A549 (cell line): ENCODE measurements around the gene DNM3. TPM values are rescaled to one million over a fixed set of nuclear protein-coding genes. Genes with fewer than 3 reads are reported as not detected.

ENCODE experiments used
- ATAC-seq, 2 experiments: fragments of 200-7000 bp in 1 of 2; fragments of >200 bp in 1 of 2; cut with Nextera tagmentation in 1 of 2; cut with Tn5 transposase in 1 of 2; 3 replicates each; pipeline versions ENCODE4 v1.8.0 to v1.9.1; 2018 to 2020; ENCODE audit warnings: mild to moderate bottlenecking in 1 of 2, moderate library complexity in 1 of 2
- CTCF ChIA-PET: fragments of 300-600 bp; sonication (Branson Sonifier 250); formaldehyde crosslinking; extraction: SDS; loops from one replicate; lab custom pipeline; 2021; ENCODE audit warnings: antibody characterized with exemption, inconsistent platforms; lab: Yijun Ruan, JAX
- POLR2A ChIA-PET: fragments of 350-600 bp; formaldehyde crosslinking; extraction: SDS; loops from one replicate; lab custom pipeline; 2021; ENCODE audit warnings: antibody characterized with exemption, inconsistent platforms; lab: Yijun Ruan, JAX
- DNase-seq, 2 experiments: peaks; one replicate each; pipeline versions ENCODE4 v3.0.0 to v3.0.0-alpha.2; 2011 to 2016; ENCODE audit warnings: low read depth in 1 of 2, low spot score in 1 of 2
- FAIRE-seq: peaks from 2 replicates; lab custom pipeline; 2011; peaks lifted over from hg19 to GRCh38; lab: Jason Lieb, UNC
- H3K27ac ChIP-seq, 2 experiments: fragments of >200 bp; sonication (Bioruptor Twin); formaldehyde crosslinking; 3 replicates each; pipeline ENCODE4 v1.5.1; 2016 to 2017
- H3K4me1 ChIP-seq: fragments of >200 bp; sonication (Bioruptor Twin); formaldehyde crosslinking; 3 replicates; pipeline ENCODE4 v1.6.1; 2016
- H3K4me2 ChIP-seq: fragments of >200 bp; sonication (Bioruptor Twin); formaldehyde crosslinking; 3 replicates; pipeline ENCODE4 v1.6.1; 2016
- H3K4me3 ChIP-seq: fragments of >200 bp; sonication (Bioruptor Twin); formaldehyde crosslinking; 3 replicates; pipeline ENCODE4 v1.5.1; 2016
- H3K9me3 ChIP-seq: fragments of >200 bp; sonication (Bioruptor Twin); formaldehyde crosslinking; 3 replicates; pipeline ENCODE4 v1.6.1; 2016
- CBX8 ChIP-seq: fragments of 200-600 bp; sonication (generic); IDR thresholded peaks from 2 replicates; pipeline ENCODE4 v1.6.1; 2016
- CHD4 ChIP-seq: fragments of 200-600 bp; sonication (generic); IDR thresholded peaks from 2 replicates; pipeline ENCODE4 v1.6.1; 2016; ENCODE audit warnings: antibody characterized with exemption, mild to moderate bottlenecking, borderline replicate concordance
- CTCF ChIP-seq: fragments of >200 bp; sonication (Bioruptor Twin); formaldehyde crosslinking; IDR thresholded peaks from 3 replicates; pipeline ENCODE4 v1.5.1; 2016
- EHF ChIP-seq: fragments of 250-450 bp; sonication (Bioruptor Pico); IDR thresholded peaks from 2 replicates; pipeline ENCODE4 v1.5.0; 2020; ENCODE audit warnings: mild to moderate bottlenecking
- EHMT2 ChIP-seq: fragments of 200-600 bp; sonication (generic); IDR thresholded peaks from 2 replicates; pipeline ENCODE4 v1.6.1; 2016; ENCODE audit warnings: antibody characterized with exemption, low read depth, mild to moderate bottlenecking, moderate library complexity
- ELK1 ChIP-seq: fragments of 150-350 bp; IDR thresholded peaks from 2 replicates; pipeline ENCODE4 v1.6.1; 2014; ENCODE audit warnings: low read depth, mild to moderate bottlenecking, low read length
- GATA3 ChIP-seq: IDR thresholded peaks from 2 replicates; pipeline ENCODE4 v1.6.1; 2012; ENCODE audit warnings: borderline replicate concordance
- HES2 ChIP-seq: fragments of >200 bp; sonication (Bioruptor Twin); formaldehyde crosslinking; IDR thresholded peaks from 2 replicates; pipeline ENCODE4 v1.6.1; 2016
- HMGXB4 ChIP-seq: fragments of 250-450 bp; sonication (Bioruptor Pico); IDR thresholded peaks from 2 replicates; pipeline ENCODE4 v1.5.0; 2021; ENCODE audit warnings: mild to moderate bottlenecking, moderate library complexity, borderline replicate concordance
- KDM5A ChIP-seq: fragments of 200-600 bp; sonication (generic); IDR thresholded peaks from 2 replicates; pipeline ENCODE4 v1.6.1; 2016; ENCODE audit warnings: antibody characterized with exemption, mild to moderate bottlenecking
- MAX ChIP-seq: IDR thresholded peaks from 2 replicates; pipeline ENCODE4 v1.6.1; 2012
- MAZ ChIP-seq: fragments of 150-350 bp; IDR thresholded peaks from 2 replicates; pipeline ENCODE4 v1.6.1; 2014; ENCODE audit warnings: antibody characterized with exemption, low read depth, low read length, borderline replicate concordance
- PBX3 ChIP-seq: IDR thresholded peaks from 2 replicates; pipeline ENCODE4 v1.6.1; 2012
- POLR2A ChIP-seq: IDR thresholded peaks from 2 replicates; pipeline ENCODE4 v1.6.1; 2012; ENCODE audit warnings: mild to moderate bottlenecking, low read length
- POLR2AphosphoS2 ChIP-seq: conservative IDR thresholded peaks from 2 replicates; pipeline ENCODE4 v1.6.1; 2012; ENCODE audit warnings: low read length, improper control_type of control experiment, inconsistent platforms
- RAD21 ChIP-seq, 2 experiments: fragments of >200 bp in 1 of 2; sonication (Bioruptor Twin) in 1 of 2; formaldehyde crosslinking in 1 of 2; IDR thresholded peaks in 1 of 2; conservative IDR thresholded peaks in 1 of 2; 2 replicates in 1 of 2; 3 replicates in 1 of 2; pipeline ENCODE4 v1.6.1; 2012 to 2018; ENCODE audit warnings: inconsistent platforms in 1 of 2
- RARB ChIP-seq: fragments of 250-450 bp; sonication (Bioruptor Pico); IDR thresholded peaks from 2 replicates; pipeline ENCODE4 v1.8.0; 2021; ENCODE audit warnings: mild to moderate bottlenecking, moderate library complexity
- SMC3 ChIP-seq: fragments of >200 bp; sonication (Bioruptor Twin); formaldehyde crosslinking; IDR thresholded peaks from 3 replicates; pipeline ENCODE4 v1.6.1; 2018; ENCODE audit warnings: inconsistent platforms
- ZFP36 ChIP-seq: fragments of 450-650 bp; IDR thresholded peaks from 2 replicates; pipeline ENCODE4 v1.6.1; 2014; ENCODE audit warnings: borderline replicate concordance; ENCODE audit not compliant: partially characterized antibody
- ZSCAN20 ChIP-seq: fragments of 250-450 bp; sonication (Bioruptor Pico); IDR thresholded peaks from 2 replicates; pipeline ENCODE4 v1.8.0; 2022; ENCODE audit warnings: mild to moderate bottlenecking, moderate library complexity
- WGBS: methylation state at CpG from one replicate; pipeline ENCODE4 v1.1.6; 2017; ENCODE audit errors: missing lambda C conversion rate; 5-methylcytosine and 5-hydroxymethylcytosine counted together
- polyA plus RNA-seq, 4 experiments: library from polyadenylated mRNA; depleted of rRNA in 3 of 4; stranded (reverse); fragments of >200 nt; fragmentation: RNase III in 1 of 4; extraction: RNeasy Plus Mini Kit Qiagen cat#74134 plus additional on column Dnase treatment in 1 of 4; gene quantifications; 2 replicates in 3 of 4; 3 replicates in 1 of 4; pipeline ENCODE4 v1.2.3, GENCODE V29; 2011 to 2017

DNM3 gene
- polyA plus RNA-seq, 2 of the 4 experiments (the other 2 are of a cell fraction): 0.57 to 1.5 TPM

- Histone ChIP-seq H3K4me1 (peaks cover 8% of the 10 kb centered on the region; the same call in 1 of the 3 replicates), H3K4me3 (no peak overlapping the region), H3K4me2 (no peak overlapping the region), H3K27ac (peak overlapping the region in 1 of 2 experiments; percentile 47; a peak in 2 of 6 replicates), H3K9me3 (no peaks in the 10 kb centered on the region)
- TF ChIP-seq MAZ (no peak), RAD21 (conservative IDR thresholded peaks at IDR 0.05 in 1 of 2, IDR thresholded peaks at IDR 0.05 in 1 of 2) (no peak), HMGXB4 (CRISPR knock-in tag) (no peak), ELK1 (no peak), CHD4 (no peak)
- FAIRE-seq (no peak), ATAC-seq (no peak), DNase-seq (no peak)
- ChIA-PET POLR2A (interaction anchor here (1.8 kb wide), 1 partner anchor 396 kb away, joined by 6 read pairs; no protein-coding TSS in a partner anchor), CTCF (interaction anchor here (0.6 to 6.3 kb wide), 17 partner anchors 13 to 439 kb away, joined by 3 to 48 read pairs (median 8); partner anchors contain the start of gene PIGC)
- WGBS: 90% methylated on average over 3 of the region's 3 CpGs
Observed at GRCh38 chr1:172003766-172004530, 162.7 kb downstream of the DNM3 start.

- ATAC-seq (no peak), FAIRE-seq (no peak)
- H3K9me3 ChIP-seq: peaks cover 5% of the 10 kb centered on the region
- ChIA-PET CTCF (interaction anchor here (0.6 to 6.3 kb wide), 5 partner anchors 14 to 438 kb away, joined by 3 to 48 read pairs (median 4); partner anchors contain the start of gene PIGC), POLR2A (no interaction called here)
- TF ChIP-seq HES2: no peak
- TF ChIP-seq GATA3: no peak
- TF ChIP-seq RARB (CRISPR knock-in tag): no peak
- TF ChIP-seq EHMT2: no peak
- TF ChIP-seq PBX3: no peak
- no peak for TF ChIP-seq SMC3
- no peak for TF ChIP-seq KDM5A
- TF ChIP-seq ZSCAN20 (CRISPR knock-in tag): no peak
- no peak for TF ChIP-seq POLR2A
- no peak for TF ChIP-seq CBX8
- no peak for TF ChIP-seq POLR2AphosphoS2
- no peak for TF ChIP-seq MAX
- TF ChIP-seq EHF (CRISPR knock-in tag): no peak
- no peak for TF ChIP-seq ZFP36
- TF ChIP-seq CTCF: no peak
- TF ChIP-seq, all 56 proteins: peak for 0
- H3K4me3 ChIP-seq: no peak overlapping the region
- no peak overlapping the region for H3K4me2 ChIP-seq
- no peak for DNase-seq
- H3K4me1 ChIP-seq: peaks cover 8% of the 10 kb centered on the region; the same call in 1 of the 3 replicates
- H3K27ac ChIP-seq: no peak overlapping the region
Observed at GRCh38 chr1:172004671-172005070, 163.4 kb downstream of the DNM3 start.
